Measurements from ENCODE around the gene UBE2E2.

The UBE2E2 gene

DNA sequence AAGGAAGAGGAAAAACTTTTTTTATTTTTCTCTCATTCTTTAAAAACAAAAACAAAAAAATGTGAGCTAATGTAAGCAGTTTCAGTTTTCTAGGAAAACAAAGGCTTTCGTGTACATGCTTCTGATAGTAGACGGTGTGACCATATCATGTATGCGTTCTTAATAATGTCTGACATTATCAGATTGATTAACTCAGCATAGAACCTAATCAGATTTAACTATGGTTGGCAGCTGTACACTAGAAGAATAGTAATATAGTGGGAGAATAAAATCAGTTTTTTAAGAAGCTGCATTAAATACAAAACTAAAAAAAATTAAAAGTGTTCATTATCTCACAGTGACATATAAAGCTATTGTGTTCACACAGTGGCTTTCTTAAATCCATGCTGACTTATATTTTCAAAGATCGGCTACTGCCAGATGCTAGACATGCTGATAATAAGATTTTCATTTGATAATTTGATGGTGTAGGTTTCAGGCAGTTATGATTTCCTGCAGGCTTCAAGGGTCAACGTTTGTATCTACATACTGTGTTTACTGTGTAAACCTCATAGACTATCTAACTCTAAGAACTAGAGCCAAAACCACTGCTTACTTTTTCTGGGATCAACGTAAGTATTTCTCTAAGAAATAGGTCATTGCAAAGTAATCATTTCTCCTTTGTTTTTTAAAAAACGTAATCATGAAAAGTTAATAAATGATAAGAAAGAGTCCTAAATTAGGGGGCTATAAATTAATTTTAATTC is 74.0 kb downstream of the UBE2E2 start:
- no peak for DNase-seq (ENCODE audit: low read depth)

DNA sequence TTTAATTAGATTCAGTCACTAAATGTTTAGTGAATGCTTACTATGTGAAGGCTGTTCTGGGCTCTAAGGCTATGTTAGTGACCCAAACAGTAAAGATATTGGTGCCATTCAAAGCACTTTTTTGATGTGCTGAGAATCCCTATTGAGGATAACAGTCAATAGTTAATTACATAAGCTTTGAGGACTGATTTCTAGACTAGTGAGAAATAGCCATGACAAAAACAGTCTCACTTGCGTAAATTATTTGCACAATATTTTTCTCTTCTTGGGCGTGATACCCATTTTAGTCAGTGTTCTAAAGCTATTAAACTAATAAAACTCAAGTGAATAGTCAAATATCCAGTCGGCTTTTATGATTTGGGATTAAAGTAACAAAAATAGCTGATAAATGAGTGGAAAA is 74.6 kb downstream of the UBE2E2 start:
- no peak for DNase-seq (ENCODE audit: low read depth)

DNA sequence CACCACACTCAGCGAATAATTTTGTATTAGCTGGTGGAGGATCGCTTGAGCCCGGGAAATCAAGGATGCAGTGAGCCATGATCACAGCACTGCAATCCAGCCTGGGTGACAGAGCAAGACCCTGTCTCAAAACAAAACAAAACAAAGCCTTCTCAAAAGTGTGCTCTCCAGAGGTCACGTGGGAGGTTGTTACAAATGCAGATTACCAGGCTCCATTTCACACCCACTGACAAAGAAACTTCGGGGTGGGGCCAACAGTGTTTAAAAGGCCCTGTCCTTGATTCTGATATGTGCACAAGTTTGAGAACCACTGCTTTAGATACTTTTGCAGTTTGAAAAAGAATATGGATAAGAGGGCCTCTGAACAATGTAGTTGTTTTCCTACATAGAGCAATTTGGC is 80.5 kb downstream of the UBE2E2 start:
- no peak for DNase-seq (ENCODE audit: low read depth)

DNA sequence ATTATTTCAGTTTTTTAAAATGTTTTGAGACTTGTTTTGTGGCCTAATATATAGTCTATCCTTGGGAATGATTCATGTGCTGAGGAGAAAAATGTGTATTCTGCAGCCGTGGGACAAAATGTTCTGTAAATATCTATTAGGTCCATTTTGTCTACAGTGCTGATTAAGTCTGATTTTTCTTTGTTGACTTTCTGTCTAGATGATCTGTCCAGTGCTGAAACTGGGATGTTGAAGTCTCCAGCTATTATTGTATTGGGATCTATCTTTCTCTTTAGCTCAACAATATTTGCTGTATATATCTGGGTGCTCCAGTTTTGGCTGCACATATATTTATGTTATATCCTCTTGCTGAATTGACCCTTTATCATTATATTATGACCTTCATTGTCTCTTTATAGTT is 85.2 kb downstream of the UBE2E2 start:
- no peak for DNase-seq (ENCODE audit: low read depth)

DNA sequence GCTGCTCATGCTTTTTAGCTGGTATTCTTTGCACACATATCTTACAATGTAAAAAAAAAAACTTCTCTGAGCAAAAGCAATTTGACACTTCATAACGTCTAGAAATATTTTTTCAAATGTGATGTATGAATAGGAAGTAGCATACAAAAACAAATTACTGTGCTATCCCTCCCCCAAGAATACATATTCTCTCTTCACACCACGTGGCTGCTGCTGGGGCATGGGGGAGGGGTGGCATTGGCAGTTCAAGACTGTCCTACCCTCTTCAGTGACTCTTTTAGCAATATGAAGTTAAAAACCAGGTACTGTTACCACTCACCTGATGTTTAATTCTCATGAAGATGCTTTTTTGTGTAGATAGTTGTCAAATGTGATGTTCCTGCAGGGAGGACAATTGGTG is 85.6 kb downstream of the UBE2E2 start:
- DNase-seq (ENCODE audit: low read depth), result no peak

DNA sequence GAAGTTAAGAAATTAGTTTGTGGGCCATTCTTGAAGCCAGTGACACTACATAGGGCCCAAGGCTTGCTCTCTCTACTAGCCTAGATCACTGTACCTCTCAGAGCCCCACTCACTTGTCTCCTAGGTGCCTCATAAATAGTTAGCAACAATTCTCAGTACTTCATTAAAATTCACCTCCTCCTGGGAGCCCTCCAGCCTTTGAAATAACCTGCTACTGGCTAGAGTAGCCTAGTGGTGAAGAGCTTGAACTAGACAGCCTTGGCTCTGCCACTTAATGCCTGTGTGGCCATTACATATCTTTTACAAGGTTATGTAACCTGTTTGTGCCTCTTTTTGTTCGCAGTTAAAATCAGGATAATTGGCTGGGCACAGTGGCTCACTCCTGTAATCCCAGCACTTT is 89.3 kb downstream of the UBE2E2 start:
- DNase-seq (ENCODE audit: low read depth), result no peak

DNA sequence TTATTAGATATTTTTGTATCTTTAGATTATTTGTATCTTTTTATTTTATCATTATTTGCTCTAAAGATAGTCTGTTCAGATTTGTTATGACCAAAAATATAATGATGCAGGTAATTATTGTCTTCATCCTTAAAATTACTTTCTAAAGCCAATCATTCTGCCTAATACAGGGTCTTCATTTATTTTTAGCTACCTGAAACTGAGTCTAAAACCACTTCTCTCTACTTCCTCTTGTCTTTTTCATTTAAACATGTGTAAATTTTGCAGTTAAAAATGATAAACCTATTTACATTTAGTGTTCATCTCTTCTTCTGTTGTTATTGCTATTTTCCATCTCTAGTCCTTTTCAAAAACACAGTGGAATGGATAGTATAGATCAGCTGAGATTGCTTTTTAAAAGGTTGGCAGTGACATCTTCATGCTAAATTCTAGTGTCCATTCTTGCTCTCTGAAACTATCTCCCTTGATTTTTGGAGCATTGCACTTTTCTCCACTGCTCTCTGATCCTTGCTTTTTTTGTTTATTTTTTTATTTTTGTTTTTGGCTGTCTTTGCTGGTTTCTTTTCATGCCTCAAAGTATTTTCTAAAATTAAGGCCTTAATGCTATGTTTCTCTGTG is 91.8 kb downstream of the UBE2E2 start:
- no peak for DNase-seq (ENCODE audit: low read depth)

DNA sequence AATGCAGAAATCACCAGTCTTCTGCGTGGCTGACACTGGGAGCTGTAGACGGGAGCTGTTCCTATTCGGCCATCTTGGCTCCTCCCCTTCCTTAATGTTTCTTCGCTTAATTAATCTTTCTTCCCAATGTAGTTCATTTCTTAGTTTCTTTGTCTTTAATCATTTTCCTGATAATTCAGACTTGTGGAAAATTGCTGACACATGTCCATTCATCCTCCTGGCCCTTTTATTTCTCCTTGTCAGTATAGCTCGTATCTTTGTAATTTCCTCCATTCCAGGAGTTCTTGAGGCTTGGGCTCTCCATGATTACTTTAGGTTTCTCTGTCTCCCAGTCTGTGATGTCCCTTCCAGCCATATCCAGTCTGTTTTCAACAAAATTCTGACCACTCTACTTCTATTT is 98.7 kb downstream of the UBE2E2 start:
- no peak for DNase-seq (ENCODE audit: low read depth)

DNA sequence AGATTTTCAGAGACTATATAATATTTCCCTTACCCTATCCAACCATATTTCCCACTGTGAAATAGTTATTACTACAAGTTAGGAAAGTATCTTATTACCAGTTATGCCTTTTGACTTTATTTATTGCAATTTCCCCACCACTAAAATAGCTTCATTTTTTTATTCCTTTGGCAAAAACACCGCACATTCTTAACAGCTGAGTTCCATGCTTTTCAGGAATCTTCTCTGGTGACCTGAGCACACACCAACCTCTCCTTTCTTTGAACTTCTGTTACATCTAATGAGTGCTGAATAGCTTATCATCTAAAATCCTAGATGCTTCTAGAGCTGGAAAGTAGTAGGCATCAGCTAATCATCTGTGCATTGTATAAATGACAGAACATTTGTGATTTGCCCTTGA is 99.1 kb downstream of the UBE2E2 start:
- DNase-seq (ENCODE audit: low read depth), result no peak

DNA sequence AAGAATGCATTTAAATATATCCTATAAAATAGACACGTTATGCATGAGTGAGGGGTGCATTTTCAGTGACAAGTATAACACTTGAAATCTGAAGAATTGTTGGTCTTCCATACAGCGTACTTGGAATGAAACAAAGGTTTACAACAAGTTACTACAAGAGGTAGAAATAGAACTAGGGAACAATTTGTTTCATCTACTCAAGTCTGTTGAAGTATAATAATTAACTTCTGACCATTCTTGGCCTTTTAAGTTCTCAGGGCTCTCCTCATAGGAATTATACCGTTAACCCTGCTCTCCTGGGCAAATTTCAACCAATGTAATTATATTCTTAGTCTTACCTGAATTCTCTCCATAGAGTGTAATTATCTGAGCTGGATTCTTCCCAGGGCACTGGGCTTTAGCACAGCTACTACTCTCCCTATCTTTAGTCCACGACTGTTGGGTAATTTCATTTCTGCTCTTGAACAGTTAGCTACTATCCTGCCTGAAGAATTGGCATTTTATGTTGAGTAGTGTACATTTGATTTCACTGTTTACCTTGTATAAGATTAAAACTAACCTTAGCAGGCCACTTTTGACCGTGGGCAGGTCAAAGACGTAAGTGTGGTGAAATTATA is 100.6 kb downstream of the UBE2E2 start:
- DNase-seq (ENCODE audit: low read depth), result no peak

DNA sequence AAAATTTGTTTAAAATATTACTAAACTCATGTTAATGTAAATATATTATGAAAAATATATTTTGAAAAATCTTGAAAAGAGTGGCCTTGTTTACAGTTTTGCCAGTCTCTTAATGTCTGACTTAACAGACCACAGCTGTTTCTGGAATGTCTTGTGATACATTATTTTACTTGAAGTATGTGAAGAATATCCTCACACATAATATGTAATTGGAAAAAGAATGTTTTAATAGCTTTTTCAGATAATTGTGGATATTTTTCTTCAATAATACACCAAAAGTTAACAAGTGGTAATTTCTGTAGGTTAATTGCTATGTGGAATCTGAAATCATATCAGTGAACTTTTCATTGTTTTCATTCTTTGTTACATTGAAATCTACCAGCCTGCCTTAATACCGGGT is 101.3 kb downstream of the UBE2E2 start:
- no peak for DNase-seq (ENCODE audit: low read depth)

DNA sequence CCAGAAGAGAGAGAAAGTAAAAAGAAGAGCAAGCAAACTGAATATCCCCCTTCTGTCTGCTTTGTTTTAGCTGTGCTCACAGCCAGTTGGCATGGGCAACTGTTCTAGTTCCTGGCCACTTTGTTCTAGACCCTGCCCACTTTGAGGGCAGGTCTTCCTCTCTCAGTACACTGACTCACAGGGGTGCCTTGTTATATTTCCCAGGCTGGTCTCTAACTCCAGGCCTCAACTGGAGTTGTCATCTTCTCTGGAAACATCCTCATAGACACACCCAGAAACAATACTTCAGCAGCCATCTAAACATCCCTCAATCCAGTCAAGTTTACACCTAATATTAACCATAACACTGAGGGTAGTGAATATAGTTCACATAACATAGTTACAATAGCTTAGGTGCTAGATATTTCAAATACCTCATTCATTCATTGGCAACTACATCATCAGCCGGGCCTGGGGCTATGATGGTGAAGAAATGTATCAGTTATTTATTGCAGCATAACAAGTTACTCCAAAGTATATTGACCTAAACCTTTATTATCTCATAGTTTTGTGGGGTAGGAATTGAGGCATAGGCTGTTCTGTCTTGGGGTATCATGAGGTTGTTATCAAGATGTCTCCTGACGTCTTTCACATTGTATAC is 106.0 kb downstream of the UBE2E2 start:
- no peak for DNase-seq (ENCODE audit: low read depth)

DNA sequence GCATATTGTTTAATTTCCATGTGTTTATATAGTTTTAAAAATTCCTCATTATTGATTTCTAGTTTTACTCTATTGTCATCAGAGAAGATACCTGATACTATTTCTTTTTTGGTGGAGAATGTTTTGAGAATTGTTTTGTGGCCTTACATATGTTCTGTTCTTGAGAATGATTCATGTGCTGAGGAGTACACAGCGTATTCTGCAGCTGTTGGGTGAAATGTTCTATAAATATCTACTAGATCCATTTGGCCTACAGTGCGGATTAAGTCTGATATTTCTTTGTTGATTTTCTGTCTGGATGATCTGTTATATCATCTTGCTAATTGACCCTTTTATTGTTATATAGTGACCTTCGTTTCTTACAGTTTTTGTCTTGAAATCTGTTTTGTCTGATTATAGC is 109.7 kb downstream of the UBE2E2 start:
- no peak for DNase-seq (ENCODE audit: low read depth)

DNA sequence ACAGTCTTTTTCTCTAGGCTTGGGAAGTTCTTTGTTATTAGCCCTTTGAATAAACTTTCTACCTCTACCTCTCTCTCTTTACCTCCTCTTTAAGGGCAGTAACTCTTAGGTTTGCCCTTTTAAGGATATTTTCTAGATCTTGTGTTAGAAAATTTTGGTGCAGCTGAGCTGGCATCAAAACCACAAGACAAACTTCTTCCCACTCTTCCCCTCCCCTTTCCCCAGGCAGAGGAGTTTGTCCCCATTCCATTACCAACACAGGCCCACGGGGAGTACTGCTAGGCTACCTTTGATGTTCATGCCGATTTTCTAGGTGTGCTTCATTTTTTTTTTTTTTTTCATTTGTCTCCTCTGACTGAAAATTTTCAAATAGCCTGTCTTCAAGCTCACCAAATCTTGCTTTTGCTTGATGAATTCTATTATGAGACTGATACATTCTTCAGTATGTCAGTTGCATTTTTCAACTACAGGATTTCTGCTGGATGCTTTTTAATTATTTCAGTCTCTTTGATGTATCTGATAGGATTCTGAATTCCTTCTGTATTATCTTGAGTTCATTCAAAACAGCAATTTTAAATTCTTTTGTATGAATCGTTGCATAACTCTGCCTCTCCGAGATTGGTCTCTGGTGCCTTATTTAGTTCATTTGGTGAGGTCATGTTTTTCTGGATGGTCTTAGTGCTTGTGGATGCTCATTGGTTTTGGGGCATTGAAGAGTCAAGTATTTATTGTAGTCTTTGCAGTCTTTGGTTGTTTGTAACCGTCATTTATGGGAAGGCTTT is 112.0 kb downstream of the UBE2E2 start:
- no peak for DNase-seq (ENCODE audit: low read depth)

DNA sequence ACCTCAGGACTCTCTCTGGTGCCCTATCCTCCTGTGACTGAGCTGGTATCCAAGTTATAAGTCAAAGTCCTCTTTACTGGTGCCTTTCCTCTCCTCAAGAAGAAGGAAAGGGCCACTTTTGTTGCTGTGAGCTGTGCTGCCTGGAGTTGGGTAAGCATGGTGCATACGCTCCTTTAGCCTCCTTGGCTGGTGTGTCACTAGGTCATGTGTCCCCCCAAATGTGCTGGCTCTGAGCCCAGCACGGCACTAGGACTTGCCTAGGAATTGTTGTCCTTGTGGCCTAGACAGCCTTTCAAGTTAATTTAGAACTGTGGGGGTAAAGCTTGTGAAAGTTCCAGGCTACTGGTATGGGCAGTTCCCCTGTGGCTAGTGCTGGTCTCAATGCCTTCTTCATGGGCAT is 113.8 kb downstream of the UBE2E2 start:
- no peak for DNase-seq (ENCODE audit: low read depth)

DNA sequence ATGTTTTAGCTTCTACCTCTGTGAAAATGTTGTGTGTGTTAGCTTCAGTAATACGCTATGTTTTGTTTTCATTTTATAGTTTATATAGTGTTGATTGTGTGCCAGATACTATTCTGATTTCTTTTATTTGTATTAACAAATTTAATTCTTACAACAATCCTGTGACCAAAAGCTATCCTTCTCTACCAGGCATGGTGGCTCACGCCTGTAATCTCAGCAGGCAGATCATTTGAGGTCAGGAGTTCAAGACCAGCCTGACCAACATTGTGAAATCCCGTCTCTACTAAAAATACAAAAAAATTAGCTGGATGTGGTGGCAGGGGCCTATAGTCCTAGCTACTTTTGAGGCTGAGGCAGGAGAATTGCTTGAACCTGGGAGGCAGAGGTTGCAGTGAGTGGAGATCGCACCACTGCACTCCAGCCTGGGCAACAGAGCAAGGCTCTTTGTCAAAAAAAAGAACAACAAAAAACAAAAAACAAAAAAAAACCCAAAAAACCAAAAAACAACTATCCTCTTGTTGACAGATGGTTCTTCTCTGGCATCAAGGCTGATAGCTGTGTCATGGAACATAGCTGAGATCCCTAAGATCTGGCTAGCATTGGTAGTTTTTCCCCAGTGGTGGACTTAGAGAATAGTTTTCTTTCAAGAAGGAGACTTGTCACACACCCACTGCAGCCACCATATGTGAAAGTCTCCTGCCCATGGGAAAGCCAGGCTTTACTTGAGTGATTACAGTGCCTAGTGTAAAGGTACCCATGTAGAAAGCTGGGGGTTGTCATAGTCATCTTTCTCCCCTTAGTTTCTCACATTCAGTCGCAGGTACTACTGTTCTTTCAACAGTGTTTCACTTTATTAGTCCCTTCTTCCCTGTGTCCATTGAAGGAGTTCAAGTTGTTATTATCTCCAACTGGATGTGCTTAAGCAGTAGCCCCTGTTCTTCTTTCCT is 116.5 kb downstream of the UBE2E2 start:
- no peak for DNase-seq (ENCODE audit: low read depth)

DNA sequence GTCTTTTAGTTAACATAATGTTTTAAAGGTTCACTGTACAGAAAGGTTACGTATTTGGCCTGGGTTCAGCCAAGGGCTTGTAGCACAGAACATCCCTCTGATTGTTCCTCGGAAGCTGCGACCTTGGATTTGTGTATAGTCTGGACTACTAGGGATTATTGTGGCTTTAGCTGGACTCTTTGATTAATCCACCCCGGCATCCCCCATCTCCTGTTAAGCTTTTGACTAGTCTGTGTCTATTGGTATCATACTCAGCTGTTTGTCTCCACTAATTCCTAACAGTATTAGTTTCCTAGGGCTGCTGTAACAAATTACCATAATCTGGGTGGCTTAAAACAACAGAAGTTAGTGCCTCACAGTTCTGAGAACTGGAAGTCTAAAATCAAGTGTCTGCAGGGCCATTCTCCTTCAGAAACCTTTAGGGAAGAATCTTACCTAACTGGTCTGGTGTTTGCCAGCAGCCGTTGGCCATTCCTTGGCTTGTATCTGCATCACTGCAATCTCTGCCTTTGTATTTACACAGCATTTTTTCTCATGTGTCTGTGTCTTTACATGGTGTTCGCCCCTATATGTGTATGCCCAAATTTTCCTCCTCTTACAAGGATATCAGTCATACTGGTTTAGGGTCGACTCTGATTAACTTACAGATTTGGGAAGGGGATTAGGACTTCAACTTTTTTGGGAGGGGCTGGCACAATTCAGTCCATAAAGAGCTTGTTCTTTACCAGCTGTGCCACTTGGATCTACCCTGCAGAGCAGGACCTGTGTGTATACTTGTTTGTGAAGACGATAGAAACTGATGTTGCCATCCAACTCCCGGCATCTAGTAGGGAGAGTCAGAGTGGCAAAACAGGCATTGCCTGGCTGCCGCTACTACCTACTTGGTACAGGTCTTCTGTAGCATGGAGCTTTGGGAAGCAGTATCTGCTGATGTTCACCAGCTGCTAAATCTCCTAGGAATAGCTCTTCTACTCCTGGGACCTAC is 117.8 kb downstream of the UBE2E2 start:
- no peak for DNase-seq (ENCODE audit: low read depth)

DNA sequence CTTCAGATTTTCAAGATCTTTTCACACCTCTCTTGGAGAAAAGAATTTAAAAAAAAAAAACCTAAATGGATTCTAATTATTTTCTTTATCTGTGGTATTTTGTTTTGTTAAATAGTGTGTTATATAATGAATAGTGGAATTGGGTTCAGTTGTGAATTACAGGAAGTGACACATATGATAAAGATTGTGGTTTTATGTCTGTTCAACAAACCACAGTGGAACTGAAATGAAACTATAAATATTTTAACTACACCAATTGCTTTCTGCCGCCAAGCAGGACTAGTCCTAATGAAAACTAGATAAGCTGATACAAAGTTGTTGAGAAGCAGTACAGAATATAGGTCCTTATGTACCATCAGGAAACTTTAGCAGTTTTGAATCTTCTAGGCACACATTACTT is 121.6 kb downstream of the UBE2E2 start:
- DNase-seq (ENCODE audit: low read depth), result no peak

DNA sequence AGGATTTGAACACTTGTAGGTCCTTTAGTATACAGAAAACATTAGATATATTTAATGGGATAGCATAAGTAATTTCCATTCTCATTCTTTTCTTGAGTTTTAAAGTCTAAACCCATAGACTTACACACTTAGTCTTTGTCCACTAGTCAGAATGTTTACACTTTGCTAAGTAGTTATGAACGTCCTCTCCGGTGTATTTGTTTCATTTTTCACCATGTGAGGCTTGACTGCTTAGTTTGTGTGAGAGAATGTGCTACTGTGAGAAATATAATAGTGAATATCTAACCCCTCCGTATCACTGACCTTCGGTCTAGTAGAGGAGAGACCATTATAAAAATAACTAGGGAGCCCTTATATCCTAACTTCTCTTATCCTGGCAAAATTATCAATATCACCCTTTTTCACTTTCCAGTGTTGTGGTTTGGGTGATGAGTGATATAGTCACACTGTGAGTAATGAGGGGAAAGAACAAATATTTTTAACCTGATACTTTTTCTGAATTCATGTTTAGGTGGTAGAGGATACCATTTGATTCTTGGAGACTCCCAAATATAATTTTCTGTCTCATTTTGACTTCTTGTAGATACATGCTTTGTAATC is 122.4 kb downstream of the UBE2E2 start:
- no peak for DNase-seq (ENCODE audit: low read depth)
